HepG2 (cell line): ENCODE results near the gene VDAC1. TPM values are rescaled to one million over a fixed set of nuclear protein-coding genes. Genes with fewer than 3 reads are reported as not detected.

ENCODE experiments used
- ATAC-seq: fragments of 200-7000 bp; cut with Tn5 transposase; 3 replicates; pipeline ENCODE4 v1.9.1; 2020; ENCODE audit warnings: mild to moderate bottlenecking, moderate library complexity
- BruUV-seq: library from RNA; stranded (reverse); fragments of 400-500 nt; replicated peaks from 2 replicates; lab custom pipeline; 2021; lab: Mats Ljungman, UMichigan
- CTCF ChIA-PET: fragments of 300-600 bp; formaldehyde crosslinking; extraction: SDS; loops from one replicate; lab custom pipeline; 2021; ENCODE audit warnings: low total read pairs, inconsistent platforms, low intra/inter-chr PET ratio; lab: Yijun Ruan, JAX
- POLR2A ChIA-PET: fragments of 350-600 bp; sonication (Branson Sonifier 250); formaldehyde crosslinking; loops from one replicate; lab custom pipeline; 2020; ENCODE audit warnings: antibody characterized with exemption, inconsistent platforms; lab: Yijun Ruan, JAX
- DNase-seq: peaks from one replicate; pipeline ENCODE4 v3.0.0-alpha.2; 2015; ENCODE audit warnings: low spot score
- FAIRE-seq: peaks from 3 replicates; lab custom pipeline; 2011; peaks lifted over from hg19 to GRCh38; lab: Jason Lieb, UNC
- H2AFZ ChIP-seq: one replicate; pipeline ENCODE4 v1.6.1; 2011; ENCODE audit warnings: low read length, inconsistent platforms
- H3K27ac ChIP-seq: fragments of 300-600 bp; 3 replicates; pipeline ENCODE4 v1.8.0; 2011; ENCODE audit warnings: mixed run types, mild to moderate bottlenecking, mixed read lengths, low read length, inconsistent platforms; ENCODE audit not compliant: insufficient read depth; ENCODE audit errors: extremely low read length
- H3K27me3 ChIP-seq, 2 experiments: fragments of 200-600 bp in 1 of 2; 2 replicates in 1 of 2; 3 replicates in 1 of 2; pipeline versions ENCODE4 v1.6.0 to v1.8.0; 2011; ENCODE audit warnings: low read length in 2 of 2, mild to moderate bottlenecking in 2 of 2, moderate library complexity in 2 of 2, inconsistent platforms in 1 of 2; ENCODE audit not compliant: insufficient read depth in 2 of 2, control insufficient read depth in 1 of 2
- H3K36me3 ChIP-seq, 2 experiments: fragments of 200-600 bp in 1 of 2; replicated peaks in 1 of 2; 2 replicates in 1 of 2; 3 replicates in 1 of 2; pipeline versions ENCODE4 v1.5.1 to v1.8.0; 2011; ENCODE audit warnings: low read length in 2 of 2, inconsistent platforms in 1 of 2; ENCODE audit not compliant: insufficient read depth in 2 of 2, control insufficient read depth in 1 of 2
- H3K4me1 ChIP-seq: 2 replicates; pipeline ENCODE4 v1.5.1; 2012; ENCODE audit warnings: low read length, inconsistent platforms; ENCODE audit not compliant: insufficient read depth
- H3K4me2 ChIP-seq: 2 replicates; pipeline ENCODE4 v1.6.0; 2011; ENCODE audit warnings: low read depth, low read length, inconsistent platforms
- H3K4me3 ChIP-seq, 3 experiments: fragments of 200-600 bp in 1 of 3; sonication (generic), shearing (Covaris generic) in 1 of 3; replicated peaks in 1 of 3; 2 replicates each; pipeline ENCODE4 v1.5.1; 2011 to 2016; ENCODE audit warnings: low read length in 3 of 3, inconsistent platforms in 2 of 3, low read depth in 2 of 3, mild to moderate bottlenecking in 2 of 3, control low read depth in 1 of 3, mixed read lengths in 1 of 3; ENCODE audit not compliant: insufficient read depth in 1 of 3
- H3K79me2 ChIP-seq: one replicate; pipeline ENCODE4 v1.6.1; 2011; ENCODE audit warnings: low read length, inconsistent platforms; ENCODE audit not compliant: insufficient read depth
- H3K9ac ChIP-seq: 2 replicates; pipeline ENCODE4 v1.6.0; 2011; ENCODE audit warnings: mild to moderate bottlenecking, low read depth, low read length, inconsistent platforms; ENCODE audit not compliant: insufficient read depth
- H3K9me3 ChIP-seq: 2 replicates; pipeline ENCODE4 v1.5.1; 2012; ENCODE audit warnings: mild to moderate bottlenecking, low read length
- H4K20me1 ChIP-seq: 2 replicates; pipeline ENCODE4 v1.6.0; 2011; ENCODE audit warnings: inconsistent platforms, mild to moderate bottlenecking, low read length, moderate library complexity; ENCODE audit not compliant: insufficient read depth
- ETV6 ChIP-seq: sonication (generic); formaldehyde crosslinking; conservative IDR thresholded peaks from 2 replicates; pipeline ENCODE4 v1.4.0; 2020; ENCODE audit warnings: missing genetic modification reagents
- KLF16 ChIP-seq, 2 experiments: sonication (generic) in 1 of 2; formaldehyde crosslinking in 1 of 2; IDR thresholded peaks; 2 replicates each; pipeline versions ENCODE4 v1.6.1 to v1.8.0; 2016 to 2023; ENCODE audit warnings: missing genetic modification reagents in 2 of 2, missing compliant biosample characterization in 1 of 2
- MAFK ChIP-seq, 2 experiments: IDR thresholded peaks in 1 of 2; conservative IDR thresholded peaks in 1 of 2; 2 replicates each; pipeline ENCODE4 v1.6.1; 2011; ENCODE audit warnings: improper control_type of control experiment in 2 of 2, low read length in 2 of 2
- ZFY ChIP-seq: sonication (generic); formaldehyde crosslinking; IDR thresholded peaks from 2 replicates; pipeline ENCODE4 v1.4.0; 2020; ENCODE audit warnings: missing genetic modification reagents
- ZNF746 ChIP-seq: sonication (generic); formaldehyde crosslinking; IDR thresholded peaks from 2 replicates; pipeline ENCODE4 v1.8.0; 2022; ENCODE audit warnings: mild to moderate bottlenecking, missing genetic modification reagents
- WGBS: methylation state at CpG from one replicate; pipeline ENCODE4 v1.1.6; 2017; ENCODE audit warnings: low lambda C conversion rate; 5-methylcytosine and 5-hydroxymethylcytosine counted together
- in situ Hi-C: cut with HindIII; loops from 2 replicates; pipeline ENCODE4 v1.10.0; 2017; ENCODE audit warnings: low pct_unique_long_range_greater_than_20kb; ENCODE audit not compliant: extremely low pct_ligation_motif_present
- intact Hi-C: fragments of 100-400 bp; cut with micrococcal nuclease; formaldehyde crosslinking; loops from one replicate; pipeline ENCODE4 v1.10.0; 2022; ENCODE audit not compliant: unreplicated experiment
- polyA plus RNA-seq, 8 experiments: library from polyadenylated mRNA; depleted of rRNA in 3 of 8; stranded (reverse) in 7 of 8; unstranded in 1 of 8; fragments of >200 nt; fragmentation: Illumina TruSeq in 4 of 8; extraction: Trizol in 4 of 8; gene quantifications; 2 replicates each; pipeline versions ENCODE4 v1.2.1 to v1.2.3, GENCODE V29; 2011 to 2016; ENCODE audit warnings: low read depth in 4 of 8, missing spikeins in 1 of 8, mixed read lengths in 1 of 8; ENCODE audit not compliant: insufficient read depth in 1 of 8
- total RNA-seq, 5 experiments: library from RNA; depleted of rRNA; stranded (reverse); fragments of >200 nt; fragmentation: Illumina TruSeq; extraction: Trizol; gene quantifications; 2 replicates each; pipeline ENCODE4 v1.2.3, GENCODE V29; 2016; ENCODE audit warnings: low read depth in 1 of 5
- TF ChIP-seq, protein P1 (sequence below): sonication (generic); formaldehyde crosslinking; IDR thresholded peaks from 2 replicates; pipeline ENCODE4 v1.4.0; 2020; ENCODE audit warnings: missing genetic modification reagents

VDAC1 gene
- total and polyA plus RNA-seq, 2 of the 13 experiments (the other 11 are each of a cell fraction or from before 2014, with no cell fraction given), result 112 to 380 TPM

DNA sequence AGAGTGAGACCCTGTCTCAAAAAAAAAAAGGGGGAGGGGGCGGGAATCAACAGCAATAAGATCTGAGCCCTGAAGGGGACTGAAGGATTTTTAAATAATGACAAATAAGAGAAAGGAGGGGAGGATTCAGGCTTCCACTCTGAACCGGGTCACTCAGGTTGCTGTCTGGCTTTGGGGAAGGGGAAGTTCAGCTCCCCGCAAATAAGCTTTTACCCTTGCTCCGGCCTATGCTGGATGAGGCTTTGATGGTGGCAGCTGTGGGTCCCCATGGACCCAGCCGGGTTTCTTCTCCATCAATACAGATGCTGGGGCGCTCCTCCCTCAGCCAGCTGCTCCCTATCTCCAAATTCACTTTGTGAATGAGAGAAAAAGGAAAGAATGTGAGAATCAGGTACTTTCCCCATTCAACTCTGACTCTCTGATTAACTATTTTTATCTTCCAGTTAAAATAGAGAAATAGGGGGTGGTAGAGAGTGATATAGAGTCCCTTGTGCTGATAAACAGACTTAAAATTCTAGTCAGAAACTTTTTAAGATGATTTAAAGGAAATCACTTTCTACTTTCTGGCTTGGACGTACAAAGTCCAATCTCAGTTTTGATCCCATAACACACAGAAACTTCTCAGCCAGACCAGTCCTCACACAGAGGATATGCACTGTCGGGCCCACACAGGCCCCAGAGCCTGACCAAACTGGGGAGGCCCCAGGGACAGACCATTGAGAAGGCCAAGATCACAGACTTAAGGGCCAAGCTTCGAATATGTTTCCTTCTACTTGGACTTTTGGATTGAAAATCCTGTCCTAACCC is 76.0 kb downstream of the VDAC1 start (continued):
- TF ChIP-seq, protein P1, sequence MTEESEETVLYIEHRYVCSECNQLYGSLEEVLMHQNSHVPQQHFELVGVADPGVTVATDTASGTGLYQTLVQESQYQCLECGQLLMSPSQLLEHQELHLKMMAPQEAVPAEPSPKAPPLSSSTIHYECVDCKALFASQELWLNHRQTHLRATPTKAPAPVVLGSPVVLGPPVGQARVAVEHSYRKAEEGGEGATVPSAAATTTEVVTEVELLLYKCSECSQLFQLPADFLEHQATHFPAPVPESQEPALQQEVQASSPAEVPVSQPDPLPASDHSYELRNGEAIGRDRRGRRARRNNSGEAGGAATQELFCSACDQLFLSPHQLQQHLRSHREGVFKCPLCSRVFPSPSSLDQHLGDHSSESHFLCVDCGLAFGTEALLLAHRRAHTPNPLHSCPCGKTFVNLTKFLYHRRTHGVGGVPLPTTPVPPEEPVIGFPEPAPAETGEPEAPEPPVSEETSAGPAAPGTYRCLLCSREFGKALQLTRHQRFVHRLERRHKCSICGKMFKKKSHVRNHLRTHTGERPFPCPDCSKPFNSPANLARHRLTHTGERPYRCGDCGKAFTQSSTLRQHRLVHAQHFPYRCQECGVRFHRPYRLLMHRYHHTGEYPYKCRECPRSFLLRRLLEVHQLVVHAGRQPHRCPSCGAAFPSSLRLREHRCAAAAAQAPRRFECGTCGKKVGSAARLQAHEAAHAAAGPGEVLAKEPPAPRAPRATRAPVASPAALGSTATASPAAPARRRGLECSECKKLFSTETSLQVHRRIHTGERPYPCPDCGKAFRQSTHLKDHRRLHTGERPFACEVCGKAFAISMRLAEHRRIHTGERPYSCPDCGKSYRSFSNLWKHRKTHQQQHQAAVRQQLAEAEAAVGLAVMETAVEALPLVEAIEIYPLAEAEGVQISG (CRISPR knock-in tag), result no peak
- TF ChIP-seq ZFY (CRISPR knock-in tag) (no peak), ETV6 (CRISPR knock-in tag) (no peak), ZNF746 (CRISPR knock-in tag) (no peak)
- TF ChIP-seq, all 625 proteins: peak for 0

DNA sequence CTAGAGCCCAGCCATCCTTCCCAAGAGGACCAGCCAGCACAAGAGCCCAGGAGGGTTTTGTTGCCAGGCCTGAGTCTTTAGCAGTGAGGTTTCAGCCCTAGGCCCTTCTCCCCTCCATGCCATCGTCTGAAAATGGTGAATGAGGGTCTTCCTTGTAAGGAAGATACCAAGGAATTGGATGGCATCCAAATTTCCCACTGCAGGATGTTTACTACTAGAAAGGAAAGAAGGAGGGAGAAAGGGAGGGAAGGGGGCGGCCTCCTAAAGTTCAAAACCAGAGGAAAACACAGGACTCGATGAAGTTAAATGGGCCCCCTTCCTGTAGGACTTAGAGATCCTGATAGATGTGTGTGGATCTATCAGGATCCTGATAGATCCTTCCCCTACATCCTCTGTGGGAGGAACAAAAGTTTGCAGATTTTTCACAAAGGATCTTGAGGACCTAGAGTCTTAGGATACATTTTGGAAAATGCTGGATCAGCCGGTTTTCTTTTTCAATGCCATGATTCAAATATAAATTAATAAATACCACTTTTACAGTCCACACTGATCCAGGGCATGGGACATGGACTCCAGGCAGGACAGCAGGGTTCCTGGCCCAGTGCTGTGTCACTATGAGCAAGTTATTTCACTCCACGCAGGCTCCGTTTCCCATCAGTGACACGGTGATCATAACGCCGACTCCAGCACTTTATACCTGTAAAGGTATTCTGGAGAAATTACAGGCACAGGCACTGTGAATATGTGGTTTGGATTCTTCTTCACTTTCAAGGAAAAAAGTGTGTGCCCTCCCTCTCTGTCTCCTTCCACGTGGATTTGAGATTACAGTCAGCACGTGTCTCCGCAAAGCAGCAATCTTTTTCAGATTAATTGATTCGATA is 77.2 kb downstream of the VDAC1 start:
- no peak overlapping the region for H3K9ac ChIP-seq
- H4K20me1 ChIP-seq, result no peaks in the 10 kb centered on the region
- no peaks in the 10 kb centered on the region for H3K9me3 ChIP-seq
- BruUV-seq, result no TSS peak
- no peaks in the 10 kb centered on the region for H3K36me3 ChIP-seq
- in situ Hi-C loops (no loop called here), intact Hi-C loops (no loop called here)
- H3K27ac ChIP-seq, result no peak overlapping the region
- H2AFZ ChIP-seq, result no peak overlapping the region
- ChIA-PET CTCF (no interaction called here), POLR2A (no interaction called here)
- DNase-seq (no peak), FAIRE-seq (no peak), ATAC-seq (no peak)
- H3K4me3 ChIP-seq, result no peak overlapping the region
- no peaks in the 10 kb centered on the region for H3K79me2 ChIP-seq
- no peak for TF ChIP-seq KLF16 (CRISPR knock-in tag; IDR thresholded peaks at IDR 0.05)
- TF ChIP-seq MAFK (conservative IDR thresholded peaks at IDR 0.05 in 1 of 2, IDR thresholded peaks at IDR 0.05 in 1 of 2; ENCODE audit: low read length in 2 of 2), result peak in 1 of 2 experiments; percentile 56; a peak in 2 of 4 replicates
- 58% methylated on average over 13 of the region's 13 CpGs for WGBS
- H3K4me2 ChIP-seq, result no peak overlapping the region
- H3K4me1 ChIP-seq, result peaks cover 13% of the 10 kb centered on the region; the same call in 1 of the 2 replicates
- H3K27me3 ChIP-seq, result peaks cover 9 to 66% of the 10 kb centered on the region in 2 experiments
